ENCODE results near the gene ALG12. TPM values are rescaled to one million over a fixed set of nuclear protein-coding genes. Genes with fewer than 3 reads are reported as not detected.

Gene ALG12
- total and polyA plus RNA-seq, 2 of the 8 experiments (the other 6 are each of a cell fraction or from before 2014, with no cell fraction given): 13.4 to 22.5 TPM

- H4K8ac ChIP-seq (ENCODE audit: extremely low read depth, insufficient read depth, low read length): no peak overlapping the region
- peaks cover 3% of the 10 kb centered on the region; the same call in 1 of the 2 replicates for H3K23me2 ChIP-seq (ENCODE audit: low read depth, low read length)
- H3K4me3 ChIP-seq (ENCODE audit: extremely low read depth in 1 of 4, insufficient read depth in 2 of 4, low read depth in 3 of 4, low read length in 4 of 4): no peak overlapping the region
- DNase-seq (ENCODE audit: low read depth in 1 of 2, low spot score in 2 of 2): no peak
- no peak overlapping the region for H2BK5ac ChIP-seq (ENCODE audit: low read depth, low read length)
- H3K27me3 ChIP-seq (replicated peaks in 1 of 4; ENCODE audit: control insufficient read depth in 3 of 4, extremely low read depth in 1 of 4, insufficient read depth in 3 of 4, low read length in 3 of 4): no peaks in the 10 kb centered on the region; a peak in 1 of 7 replicates
- H2AFZ ChIP-seq (ENCODE audit: low read length): no peak overlapping the region
- H3K14ac ChIP-seq (ENCODE audit: insufficient read length): no peak overlapping the region
- no peak overlapping the region for H3K56ac ChIP-seq (replicated peaks; ENCODE audit: insufficient read length, low read depth, low read length)
- H3K4ac ChIP-seq (replicated peaks; ENCODE audit: insufficient read length, low read depth, low read length): no peak overlapping the region
- 0 out of 2 replicates have a peak overlapping the region, but pooled peaks have one; percentile 63 for H2BK12ac ChIP-seq (ENCODE audit: low read depth, low read length)
- TF ChIP-seq USF2 (IDR thresholded peaks at IDR 0.05; ENCODE audit: low read length): no peak
- H2BK20ac ChIP-seq (ENCODE audit: low read length): no peak overlapping the region
- WGBS, 2 experiments (ENCODE audit: extremely low coverage in 1 of 2, insufficient coverage in 1 of 2, insufficient read length in 1 of 2, insufficient replicate concordance in 2 of 2, low coverage in 1 of 2, low lambda C conversion rate in 2 of 2, missing lambda C conversion rate in 1 of 2): 87% methylated on average over 7 of the region's 11 CpGs; no CpG with 5 or more reads in 1 of the 2 experiments
- H3K23ac ChIP-seq (ENCODE audit: insufficient read length): no peak overlapping the region
- no peak overlapping the region for H2AK5ac ChIP-seq (ENCODE audit: low read depth, low read length)
- no peaks in the 10 kb centered on the region for H3K79me2 ChIP-seq (ENCODE audit: control insufficient read depth in 1 of 2, insufficient read depth in 2 of 2, low read length in 2 of 2)
- peaks cover 0 to 15% (median 10%) of the 10 kb centered on the region in 4 experiments; a peak in 5 of 7 replicates for H3K4me1 ChIP-seq (replicated peaks in 1 of 4; ENCODE audit: control insufficient read depth in 3 of 4, insufficient read depth in 4 of 4, low read length in 3 of 4)
- H2BK120ac ChIP-seq (replicated peaks; ENCODE audit: low read depth, low read length): no peak overlapping the region
- POLR2A ChIA-PET (ENCODE audit: partially characterized antibody): interaction anchor here (0.9 to 1.3 kb wide), 2 partner anchors 12 kb away, joined by 3 to 4 read pairs; no protein-coding TSS in a partner anchor
- H4K5ac ChIP-seq (ENCODE audit: insufficient read length, low read depth, low read length): no peak overlapping the region
- no peak overlapping the region for H3K18ac ChIP-seq (ENCODE audit: extremely low read depth, low read length)
- no peak overlapping the region for H3K27ac ChIP-seq (ENCODE audit: low read depth, low read length)
- H3K9ac ChIP-seq (replicated peaks in 1 of 4; ENCODE audit: extremely low read depth in 1 of 4, low read depth in 3 of 4, low read length in 3 of 4): no peak overlapping the region
- H4K91ac ChIP-seq (replicated peaks; ENCODE audit: insufficient read length, low read length): no peak overlapping the region
- H3K4me2 ChIP-seq (ENCODE audit: insufficient read depth in 1 of 2, low read depth in 2 of 2, low read length in 2 of 2): no peak overlapping the region
- CTCF ChIA-PET (ENCODE audit: partially characterized antibody): interaction anchor here (0.9 kb wide), 2 partner anchors 13 to 50 kb away, joined by 3 to 5 read pairs; no protein-coding TSS in a partner anchor
- no peak for FAIRE-seq
- peaks cover 0 to 2% of the 10 kb centered on the region in 2 experiments for H4K20me1 ChIP-seq (replicated peaks in 1 of 2; ENCODE audit: control insufficient read depth in 1 of 2, insufficient read depth in 2 of 2, low read length in 2 of 2)
- no peaks in the 10 kb centered on the region for H3K79me1 ChIP-seq (ENCODE audit: low read depth, low read length)
- no peaks in the 10 kb centered on the region for H3K9me3 ChIP-seq (ENCODE audit: insufficient read depth in 2 of 2, low read depth in 1 of 2, low read length in 1 of 2)
- no peaks in the 10 kb centered on the region for H3K36me3 ChIP-seq (ENCODE audit: control insufficient read depth in 2 of 4, insufficient read depth in 4 of 4, low read length in 3 of 4)
- H2BK15ac ChIP-seq (ENCODE audit: low read length): no peak overlapping the region
Observed at GRCh38 chr22:49943405-49943765, 25.1 kb upstream of the ALG12 start.

Data from H1 (cell line).